K562 (cell line): ENCODE results near the gene DYNLT4. TPM values are rescaled to one million over a fixed set of nuclear protein-coding genes. Genes with fewer than 3 reads are reported as not detected.

Source experiments
- ATAC-seq: fragments of 200-7000 bp; cut with Tn5 transposase; 3 replicates; pipeline ENCODE4 v1.9.1; 2020; ENCODE audit warnings: moderate library complexity
- BruUV-seq: library from RNA; stranded (reverse); fragments of 400-500 nt; replicated peaks from 2 replicates; lab custom pipeline; 2021; lab: Mats Ljungman, UMichigan
- CTCF ChIA-PET: fragments of 300-600 bp; formaldehyde crosslinking; extraction: SDS; loops from one replicate; lab custom pipeline; 2021; ENCODE audit warnings: low intra/inter-chr PET ratio; lab: Yijun Ruan, JAX
- POLR2A ChIA-PET: fragments of 300-600, 350-650 bp; sonication (Branson Sonifier 250); formaldehyde crosslinking; extraction: SDS; loops from one replicate; lab custom pipeline; 2021; ENCODE audit warnings: antibody characterized with exemption, inconsistent platforms; lab: Yijun Ruan, JAX
- DNase-seq, 4 experiments: peaks; one replicate each; pipeline versions ENCODE4 v3.0.0 to v3.0.0-alpha.2; 2011 to 2018; ENCODE audit warnings: low spot score in 3 of 4, mixed read lengths in 3 of 4; ENCODE audit errors: extremely low read depth in 1 of 4
- FAIRE-seq: peaks from 2 replicates; lab custom pipeline; 2011; peaks lifted over from hg19 to GRCh38; lab: Jason Lieb, UNC
- H2AFZ ChIP-seq: 2 replicates; pipeline ENCODE4 v1.6.0; 2011; ENCODE audit warnings: low read depth, low read length, control low read depth, inconsistent platforms
- H3K27ac ChIP-seq: fragments of 200-600 bp; 3 replicates; pipeline ENCODE4 v1.8.0; 2011; ENCODE audit warnings: low read depth, mild to moderate bottlenecking, control low read depth, inconsistent platforms, low read length, moderate library complexity, mixed read lengths; ENCODE audit errors: extremely low read depth
- H3K27me3 ChIP-seq, 2 experiments: fragments of 300-600 bp in 1 of 2; 2 replicates in 1 of 2; 3 replicates in 1 of 2; pipeline versions ENCODE4 v1.6.0 to v1.8.0; 2011; ENCODE audit warnings: inconsistent platforms in 2 of 2, low read length in 2 of 2, mild to moderate bottlenecking in 1 of 2, mixed read lengths in 1 of 2, moderate library complexity in 1 of 2; ENCODE audit not compliant: control insufficient read depth in 2 of 2, insufficient read depth in 2 of 2
- H3K36me3 ChIP-seq: fragments of 300-600 bp; 3 replicates; pipeline ENCODE4 v1.8.0; 2011; ENCODE audit warnings: mild to moderate bottlenecking, low read length, inconsistent platforms; ENCODE audit not compliant: control insufficient read depth, insufficient read depth
- H3K4me1 ChIP-seq, 2 experiments: fragments of 200-600 bp in 1 of 2; replicated peaks in 1 of 2; 2 replicates in 1 of 2; 3 replicates in 1 of 2; pipeline versions ENCODE4 v1.5.1 to v1.8.0; 2011; ENCODE audit warnings: inconsistent platforms in 2 of 2, low read length in 2 of 2, mild to moderate bottlenecking in 1 of 2, mixed read lengths in 1 of 2, moderate library complexity in 1 of 2; ENCODE audit not compliant: control insufficient read depth in 2 of 2, insufficient read depth in 2 of 2
- H3K4me2 ChIP-seq: 2 replicates; pipeline ENCODE4 v1.6.1; 2011; ENCODE audit warnings: low read length, control low read depth, inconsistent platforms, mixed read lengths; ENCODE audit not compliant: insufficient read depth
- H3K4me3 ChIP-seq: fragments of 200-600 bp; sonication (generic), shearing (Covaris generic); 2 replicates; pipeline ENCODE4 v1.5.1; 2016; ENCODE audit warnings: control low read depth, inconsistent platforms
- H3K79me2 ChIP-seq: fragments of 200-600 bp; 3 replicates; pipeline ENCODE4 v1.8.0; 2011; ENCODE audit warnings: low read length, inconsistent platforms; ENCODE audit not compliant: control insufficient read depth, insufficient read depth
- H3K9ac ChIP-seq, 2 experiments: 2 replicates each; pipeline versions ENCODE4 v1.6.0 to v1.6.1; 2011; ENCODE audit warnings: low read depth in 2 of 2, low read length in 2 of 2, control low read depth in 1 of 2, inconsistent platforms in 1 of 2, mild to moderate bottlenecking in 1 of 2, mixed read lengths in 1 of 2; ENCODE audit not compliant: insufficient read depth in 1 of 2
- H3K9me1 ChIP-seq: one replicate; pipeline ENCODE4 v1.6.0; 2011; ENCODE audit warnings: inconsistent platforms, mild to moderate bottlenecking, low read length, moderate library complexity; ENCODE audit not compliant: control insufficient read depth, insufficient read depth
- H3K9me3 ChIP-seq: replicated peaks from 2 replicates; pipeline ENCODE4 v1.5.1; 2011; ENCODE audit warnings: low read depth, low read length, inconsistent platforms; ENCODE audit not compliant: control insufficient read depth, insufficient read depth
- H4K20me1 ChIP-seq: replicated peaks from 2 replicates; pipeline ENCODE4 v1.6.1; 2011; ENCODE audit warnings: low read length, inconsistent platforms, mixed read lengths; ENCODE audit not compliant: control insufficient read depth, insufficient read depth
- ZNF384 ChIP-seq: IDR thresholded peaks from 2 replicates; pipeline ENCODE4 v1.6.1; 2012; ENCODE audit warnings: low read depth, low read length, improper control_type of control experiment
- WGBS: fragments of 100-300 bp; shearing (Covaris generic); methylation state at CpG from one replicate; pipeline ENCODE4 v1.1.6; 2016; ENCODE audit warnings: low coverage, mixed read lengths; ENCODE audit not compliant: insufficient coverage; ENCODE audit errors: missing lambda C conversion rate; 5-methylcytosine and 5-hydroxymethylcytosine counted together
- in situ Hi-C: fragments of 300-500 bp; cut with MboI; formaldehyde crosslinking; loops from 4 replicates; pipeline ENCODE4 v1.15.0; 2018; ENCODE audit warnings: inconsistent platforms, mixed read lengths
- intact Hi-C: fragments of 100-400 bp; cut with micrococcal nuclease; formaldehyde crosslinking; loops from 2 replicates; pipeline ENCODE4 v1.14.2; 2022
- polyA plus RNA-seq, 8 experiments: library from polyadenylated mRNA; depleted of rRNA in 4 of 8; stranded (reverse) in 5 of 8; unstranded in 3 of 8; fragments of >200 nt; fragmentation: Nextera tagmentation in 2 of 8; fragmentation: Illumina TruSeq in 1 of 8; extraction: Ambion mirVana in 2 of 8; extraction: Trizol in 1 of 8; gene quantifications; 2 replicates each; pipeline versions ENCODE4 v1.2.1 to v1.2.3, GENCODE V29; 2011 to 2014; ENCODE audit warnings: inconsistent platforms in 1 of 8, missing spikeins in 1 of 8
- total RNA-seq, 7 experiments: library from RNA; depleted of rRNA in 6 of 7; stranded (reverse); fragments of >200 nt in 6 of 7; fragmentation: Illumina TruSeq in 2 of 7; extraction: Trizol in 2 of 7; gene quantifications; 2 replicates each; pipeline versions ENCODE4 v1.2.1 to v1.2.3, GENCODE V29; 2011 to 2021; ENCODE audit warnings: low replicate concordance in 1 of 7
- TF ChIP-seq, protein P1 (sequence below): IDR thresholded peaks from 2 replicates; pipeline ENCODE4 v1.6.1; 2011; ENCODE audit warnings: borderline replicate concordance, low read depth, mild to moderate bottlenecking, moderate library complexity, low read length; ENCODE audit not compliant: insufficient read depth, poor library complexity, severe bottlenecking

Gene DYNLT4
- total and polyA plus RNA-seq, 9 of the 15 experiments (the other 6 are each of a cell fraction or from before 2014, with no cell fraction given) = 0.29 to 0.73 TPM; not detected in 7

- FAIRE-seq (no peak), ATAC-seq (no peak), DNase-seq (no peak)
- Histone ChIP-seq H4K20me1 (no peaks in the 10 kb centered on the region), H3K9me1 (peaks cover 5% of the 10 kb centered on the region), H3K4me3 (no peak overlapping the region), H3K79me2 (peaks cover 33% of the 10 kb centered on the region), H3K4me2 (no peak overlapping the region), H3K9ac (peak overlapping the region in 1 of 2 experiments; percentile 23; a peak in 2 of 4 replicates), H3K27me3 (no peaks in the 10 kb centered on the region; a peak in 1 of 5 replicates), H3K4me1 (peaks cover 57 to 84% of the 10 kb centered on the region in 2 experiments), H3K9me3 (no peaks in the 10 kb centered on the region), H3K27ac (no peak overlapping the region), H2AFZ (no peak overlapping the region), H3K36me3 (peaks cover 52% of the 10 kb centered on the region)
- ChIA-PET CTCF (no interaction called here), POLR2A (interaction anchor here (0.9 to 16.9 kb wide), 6 partner anchors 8 to 84 kb away, joined by 3 to 594 read pairs (median 4); no protein-coding TSS in a partner anchor)
- in situ Hi-C loops (loop anchor here (10.0 kb wide), 1 partner anchor 689 kb away; the partner anchor contains the start of gene TESK2), intact Hi-C loops (loop anchor here (10.0 kb wide), 1 partner anchor 171 kb away; no protein-coding TSS in a partner anchor)
- 94% methylated on average over 19 of the region's 20 CpGs for WGBS
- no TSS peak for BruUV-seq
- no peak for TF ChIP-seq ZNF384
- TF ChIP-seq, protein P1, sequence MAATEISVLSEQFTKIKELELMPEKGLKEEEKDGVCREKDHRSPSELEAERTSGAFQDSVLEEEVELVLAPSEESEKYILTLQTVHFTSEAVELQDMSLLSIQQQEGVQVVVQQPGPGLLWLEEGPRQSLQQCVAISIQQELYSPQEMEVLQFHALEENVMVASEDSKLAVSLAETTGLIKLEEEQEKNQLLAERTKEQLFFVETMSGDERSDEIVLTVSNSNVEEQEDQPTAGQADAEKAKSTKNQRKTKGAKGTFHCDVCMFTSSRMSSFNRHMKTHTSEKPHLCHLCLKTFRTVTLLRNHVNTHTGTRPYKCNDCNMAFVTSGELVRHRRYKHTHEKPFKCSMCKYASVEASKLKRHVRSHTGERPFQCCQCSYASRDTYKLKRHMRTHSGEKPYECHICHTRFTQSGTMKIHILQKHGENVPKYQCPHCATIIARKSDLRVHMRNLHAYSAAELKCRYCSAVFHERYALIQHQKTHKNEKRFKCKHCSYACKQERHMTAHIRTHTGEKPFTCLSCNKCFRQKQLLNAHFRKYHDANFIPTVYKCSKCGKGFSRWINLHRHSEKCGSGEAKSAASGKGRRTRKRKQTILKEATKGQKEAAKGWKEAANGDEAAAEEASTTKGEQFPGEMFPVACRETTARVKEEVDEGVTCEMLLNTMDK = peak; percentile 51
These were observed 1.7 kb downstream of the DYNLT4 start for GRCh38 chr1:44805311-44806024.
